LNCaP clone FGC (cell line): ENCODE data around the gene CCDC59.
A peak's percentile ranks its signal among the peaks of the same experiment; 100 is the strongest.
"Not testable (repeated sequence)": the region's sequence is repeated elsewhere in the genome, so short reads cannot be mapped to it uniquely, and the experiment has no call there.

Source experiments
- DNase-seq: peaks from one replicate; pipeline ENCODE4 v3.0.0-alpha.2; 2011; ENCODE audit warnings: low read depth
- H3K4me3 ChIP-seq: 2 replicates; pipeline ENCODE4 v1.5.1; 2011; ENCODE audit warnings: mild to moderate bottlenecking, low read depth, low read length, control low read depth
- CTCF ChIP-seq: IDR thresholded peaks from 2 replicates; pipeline ENCODE4 v1.5.1; 2012; ENCODE audit warnings: mild to moderate bottlenecking; ENCODE audit not compliant: control insufficient read depth, insufficient read depth; ENCODE audit errors: extremely low read depth

Gene CCDC59

GRCh38 chr12:82378997-82379396 lies 20.8 kb upstream of the CCDC59 start:
- no peak overlapping the region for H3K4me3 ChIP-seq
- no peak for TF ChIP-seq CTCF
- no peak for DNase-seq

DNA sequence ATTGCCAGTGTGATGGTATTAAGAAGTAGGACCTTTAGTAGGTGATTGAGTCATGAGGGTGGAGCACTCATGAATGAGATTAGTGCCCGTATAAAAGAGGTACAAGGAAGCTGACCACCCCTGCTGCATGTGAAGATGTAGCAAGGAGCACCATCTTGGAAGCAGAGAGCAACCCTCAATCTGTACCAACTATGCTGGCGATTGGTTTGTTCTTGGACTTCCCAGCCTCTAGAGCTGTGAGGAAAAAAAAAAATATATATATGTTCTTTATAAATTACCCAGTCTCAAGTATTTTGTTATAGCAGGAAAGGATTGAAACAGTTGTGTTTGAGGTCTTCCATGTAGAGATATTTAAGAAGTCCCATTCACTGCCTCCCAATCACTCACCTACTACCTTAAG lies 17.0 kb upstream of the CCDC59 start:
- TF ChIP-seq CTCF: no peak
- DNase-seq: no peak
- no peak overlapping the region for H3K4me3 ChIP-seq

- H3K4me3 ChIP-seq: no peak overlapping the region
- TF ChIP-seq CTCF: no peak
- no peak for DNase-seq
Measured at GRCh38 chr12:82366197-82366596, 8.0 kb upstream of the CCDC59 start.

DNA sequence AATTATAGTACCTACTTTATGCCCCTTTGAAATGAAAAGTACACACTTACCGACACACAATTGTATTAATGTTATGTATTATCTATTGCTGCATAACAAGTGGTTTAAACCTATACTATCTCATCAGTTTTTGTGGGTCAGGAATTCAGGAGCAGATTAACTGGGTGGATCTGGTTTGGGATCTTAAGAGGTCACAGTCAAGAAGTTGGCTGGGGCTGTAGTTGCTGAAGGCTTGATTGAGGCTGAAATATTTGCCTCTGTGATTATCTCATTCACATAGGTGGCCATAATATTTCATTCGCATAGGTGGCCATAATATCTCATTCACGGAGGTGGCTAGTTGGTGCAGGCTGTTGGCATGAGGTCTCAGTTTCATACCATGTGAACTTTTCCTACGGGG lies 5.8 kb upstream of the CCDC59 start:
- no peak for TF ChIP-seq CTCF
- DNase-seq: no peak

GRCh38 chr12:82361461-82361915 lies 3.3 kb upstream of the CCDC59 start:
- no peak for DNase-seq
- no peak for TF ChIP-seq CTCF
- H3K4me3 ChIP-seq: no peak overlapping the region

More for the DNA sequence above, 5.8 kb upstream of the CCDC59 start:
- H3K4me3 ChIP-seq: no peak overlapping the region

GRCh38 chr12:82360834-82361233 lies 2.6 kb upstream of the CCDC59 start:
- not testable (repeated sequence) for DNase-seq

DNA sequence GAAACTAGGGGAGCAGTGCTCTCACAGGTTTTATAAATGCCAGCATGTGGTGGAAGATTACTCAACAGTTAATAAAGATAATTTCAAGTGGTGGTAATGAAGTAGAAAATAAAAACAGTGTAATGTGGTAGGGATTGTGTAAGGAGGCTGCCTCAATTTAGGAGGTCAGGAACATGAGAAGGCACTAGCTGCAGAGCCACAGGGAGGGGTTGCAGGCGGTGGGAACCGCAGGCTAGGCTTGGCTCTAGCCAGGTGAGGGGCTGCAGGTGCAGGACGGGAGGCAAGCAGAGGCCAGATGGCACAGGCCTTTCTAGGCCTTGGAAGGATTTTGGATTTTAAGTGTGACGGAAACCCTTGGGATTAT lies 910 bp upstream of the CCDC59 start:
- H3K4me3 ChIP-seq: peak overlapping the region; percentile 71
- DNase-seq: no peak
- peak; percentile 13; the same call in 1 of the 2 replicates for TF ChIP-seq CTCF

More at GRCh38 chr12:82360834-82361233, 2.6 kb upstream of the CCDC59 start:
- H3K4me3 ChIP-seq: not testable (repeated sequence)
